Right kidney (tissue), 9 donors: ENCODE data around the gene YWHAG.
"Not testable (repeated sequence)": the region's sequence is repeated elsewhere in the genome, so short reads cannot be mapped to it uniquely, and the experiment has no call there.

Experiments
- DNase-seq: peaks from one replicate; pipeline ENCODE4 v3.0.0-alpha.2; 2016
- long read RNA-seq, 8 donors: transcript quantifications; one replicate each; lab custom pipeline, GENCODE V29; 2026

YWHAG gene
- long read RNA-seq, donor 1, transcript YWHAG-201 (2 exons, 3,750 nt) = major isoform, 55 of 55 reads
- long read RNA-seq, donor 1, partial matches to known transcripts = 0 of 55 reads
- long read RNA-seq, donor 1, other reads (novel, unspliced or antisense) = 0 of 55 reads
- long read RNA-seq, donor 2, transcript YWHAG-201 (2 exons, 3,750 nt) = major isoform, 23 of 23 reads
- long read RNA-seq, donor 2, partial matches to known transcripts = 0 of 23 reads
- long read RNA-seq, donor 2, other reads (novel, unspliced or antisense) = 0 of 23 reads
- long read RNA-seq, donor 3, transcript YWHAG-201 (2 exons, 3,750 nt) = major isoform, 27 of 27 reads
- long read RNA-seq, donor 3, partial matches to known transcripts = 0 of 27 reads
- long read RNA-seq, donor 3, other reads (novel, unspliced or antisense) = 0 of 27 reads
- long read RNA-seq, donor 4, transcript YWHAG-201 (2 exons, 3,750 nt) = major isoform, 41 of 41 reads
- long read RNA-seq, donor 4, partial matches to known transcripts = 0 of 41 reads
- long read RNA-seq, donor 4, other reads (novel, unspliced or antisense) = 0 of 41 reads
- long read RNA-seq, donor 5, transcript YWHAG-201 (2 exons, 3,750 nt) = major isoform, 31 of 114 reads
- long read RNA-seq, donor 5, partial matches to known transcripts = 83 of 114 reads
- long read RNA-seq, donor 5, other reads (novel, unspliced or antisense) = 0 of 114 reads
- long read RNA-seq, donor 6, transcript YWHAG-201 (2 exons, 3,750 nt) = major isoform, 35 of 35 reads
- long read RNA-seq, donor 6, partial matches to known transcripts = 0 of 35 reads
- long read RNA-seq, donor 6, other reads (novel, unspliced or antisense) = 0 of 35 reads
- long read RNA-seq, donor 7, transcript YWHAG-201 (2 exons, 3,750 nt) = major isoform, 61 of 61 reads
- long read RNA-seq, donor 7, partial matches to known transcripts = 0 of 61 reads
- long read RNA-seq, donor 7, other reads (novel, unspliced or antisense) = 0 of 61 reads
- long read RNA-seq, donor 8, transcript YWHAG-201 (2 exons, 3,750 nt) = major isoform, 42 of 42 reads
- long read RNA-seq, donor 8, partial matches to known transcripts = 0 of 42 reads
- long read RNA-seq, donor 8, other reads (novel, unspliced or antisense) = 0 of 42 reads

GRCh38 chr7:76358481-76359110, at the start of gene YWHAG:
Gene YWHAG (minus strand): TSS chr7:76358991. CDS start chr7:76358808, 183 bp downstream.
- peak; percentile 99 for DNase-seq

- DNase-seq = no peak
Measured at GRCh38 chr7:76408121-76408560, 49.4 kb upstream of the YWHAG start.

- no peak for DNase-seq
Measured at GRCh38 chr7:76407718-76408117, 48.9 kb upstream of the YWHAG start.

- no peak for DNase-seq
Measured at GRCh38 chr7:76405738-76406137, 46.9 kb upstream of the YWHAG start.

- DNase-seq = no peak
Measured at GRCh38 chr7:76403780-76404494, 45.1 kb upstream of the YWHAG start.

GRCh38 chr7:76403097-76403496, 44.3 kb upstream of the YWHAG start:
- DNase-seq = not testable (repeated sequence)

GRCh38 chr7:76400248-76400647, 41.5 kb upstream of the YWHAG start:
- DNase-seq = no peak

- peak; percentile 67 for DNase-seq
Measured at GRCh38 chr7:76397409-76398183, 38.8 kb upstream of the YWHAG start.

GRCh38 chr7:76396864-76397263, 38.1 kb upstream of the YWHAG start:
- DNase-seq = no peak

- DNase-seq = peak; percentile 28
Measured at GRCh38 chr7:76395965-76396726, 37.4 kb upstream of the YWHAG start.

GRCh38 chr7:76395605-76395964, 36.8 kb upstream of the YWHAG start:
- not testable (repeated sequence) for DNase-seq

- DNase-seq = no peak
Measured at GRCh38 chr7:76394957-76395356, 36.2 kb upstream of the YWHAG start.

- peak; percentile 97 for DNase-seq
Measured at GRCh38 chr7:76393116-76394031, 34.6 kb upstream of the YWHAG start.

GRCh38 chr7:76392531-76393115, 33.8 kb upstream of the YWHAG start:
- no peak for DNase-seq

- DNase-seq = no peak
Measured at GRCh38 chr7:76390092-76390491, 31.3 kb upstream of the YWHAG start.

- not testable (repeated sequence) for DNase-seq
Measured at GRCh38 chr7:76387789-76388188, 29.0 kb upstream of the YWHAG start.

GRCh38 chr7:76386691-76387260, 28.0 kb upstream of the YWHAG start:
- DNase-seq = no peak
